Keratinocyte (primary cell): Measurements from ENCODE around the gene BOD1. TPM values are rescaled to one million over a fixed set of nuclear protein-coding genes. Genes with fewer than 3 reads are reported as not detected.

ENCODE experiments used
- DNase-seq: peaks from one replicate; pipeline ENCODE4 v3.0.0-alpha.2; 2011; ENCODE audit warnings: low read depth, missing footprints, low spot score
- FAIRE-seq: peaks from 2 replicates; lab custom pipeline; 2011; peaks lifted over from hg19 to GRCh38; lab: Jason Lieb, UNC
- H2AFZ ChIP-seq: 2 replicates; pipeline ENCODE4 v1.6.0; 2012; ENCODE audit warnings: low read length, control low read depth, inconsistent platforms; ENCODE audit not compliant: control insufficient read depth
- H3K27ac ChIP-seq: 2 replicates; pipeline ENCODE4 v1.5.1; 2011; ENCODE audit warnings: low read length; ENCODE audit not compliant: control insufficient read depth, insufficient read depth
- H3K27me3 ChIP-seq: 3 replicates; pipeline ENCODE4 v1.6.0; 2011; ENCODE audit warnings: low read length; ENCODE audit not compliant: control insufficient read depth, insufficient read depth; ENCODE audit errors: extremely low read depth
- H3K36me3 ChIP-seq, 2 experiments: 2 replicates in 1 of 2; 3 replicates in 1 of 2; pipeline ENCODE4 v1.5.1; 2011; ENCODE audit warnings: low read length in 2 of 2, mild to moderate bottlenecking in 1 of 2; ENCODE audit not compliant: control insufficient read depth in 2 of 2, insufficient read depth in 2 of 2; ENCODE audit errors: extremely low read depth in 1 of 2
- H3K4me1 ChIP-seq: 3 replicates; pipeline ENCODE4 v1.5.1; 2011; ENCODE audit warnings: low read length; ENCODE audit not compliant: control insufficient read depth, insufficient read depth; ENCODE audit errors: extremely low read depth
- H3K4me2 ChIP-seq: 3 replicates; pipeline ENCODE4 v1.6.0; 2011; ENCODE audit warnings: low read depth, low read length; ENCODE audit not compliant: control insufficient read depth, insufficient read depth; ENCODE audit errors: extremely low read depth
- H3K4me3 ChIP-seq, 3 experiments: fragments of 200-600 bp in 1 of 3; sonication (generic) in 1 of 3; 2 replicates in 2 of 3; 3 replicates in 1 of 3; pipeline ENCODE4 v1.5.1; 2011 to 2016; ENCODE audit warnings: low read length in 3 of 3, mild to moderate bottlenecking in 3 of 3, control low read depth in 2 of 3, inconsistent platforms in 1 of 3, low read depth in 1 of 3, mixed read lengths in 1 of 3, mixed run types in 1 of 3, moderate library complexity in 1 of 3; ENCODE audit not compliant: control insufficient read depth in 2 of 3, insufficient read depth in 2 of 3; ENCODE audit errors: extremely low read depth in 1 of 3
- H3K79me2 ChIP-seq: 2 replicates; pipeline ENCODE4 v1.6.0; 2012; ENCODE audit warnings: low read length; ENCODE audit not compliant: control insufficient read depth, insufficient read depth
- H3K9ac ChIP-seq: 3 replicates; pipeline ENCODE4 v1.6.0; 2011; ENCODE audit warnings: low read length; ENCODE audit not compliant: control insufficient read depth, insufficient read depth; ENCODE audit errors: extremely low read depth
- H3K9me1 ChIP-seq: 3 replicates; pipeline ENCODE4 v1.6.0; 2011; ENCODE audit warnings: low read length; ENCODE audit not compliant: control insufficient read depth, insufficient read depth; ENCODE audit errors: extremely low read depth
- H3K9me3 ChIP-seq: 2 replicates; pipeline ENCODE4 v1.5.1; 2012; ENCODE audit warnings: low read depth, low read length; ENCODE audit not compliant: control insufficient read depth
- H4K20me1 ChIP-seq: 3 replicates; pipeline ENCODE4 v1.6.0; 2011; ENCODE audit warnings: low read length; ENCODE audit not compliant: control insufficient read depth, insufficient read depth; ENCODE audit errors: extremely low read depth
- EZH2 ChIP-seq: IDR thresholded peaks from one replicate; pipeline ENCODE4 v1.6.1; 2012; ENCODE audit warnings: inconsistent platforms, mild to moderate bottlenecking, low read length, moderate library complexity
- dilution Hi-C: fragments of 300-500 bp; cut with MboI; formaldehyde crosslinking; loops from one replicate; pipeline ENCODE4 v1.7.0; 2020; ENCODE audit warnings: low sequenced_read_pairs; ENCODE audit not compliant: extremely low pct_ligation_motif_present
- polyA plus RNA-seq, 5 experiments: library from polyadenylated mRNA; depleted of rRNA in 3 of 5; stranded (reverse) in 3 of 5; stranded (forward) in 1 of 5; unstranded in 1 of 5; fragments of >200 nt; gene quantifications; 1 replicate in 1 of 5; 2 replicates in 3 of 5; 3 replicates in 1 of 5; pipeline versions ENCODE4 v1.2.1 to v1.2.3, GENCODE V29; 2011 to 2012; ENCODE audit warnings: missing spikeins in 2 of 5, low read depth in 1 of 5, low replicate concordance in 1 of 5
- TF ChIP-seq, protein P1 (sequence below), 3 experiments: IDR thresholded peaks in 1 of 3; conservative IDR thresholded peaks in 1 of 3; optimal IDR thresholded peaks in 1 of 3; 2 replicates in 2 of 3; 3 replicates in 1 of 3; pipeline versions ENCODE3 to v1.5.1; 2011; ENCODE audit warnings: low read length in 3 of 3, mild to moderate bottlenecking in 3 of 3, moderate library complexity in 2 of 3, control low read depth in 1 of 3, inconsistent platforms in 1 of 3; ENCODE audit not compliant: insufficient read depth in 2 of 3; ENCODE audit errors: extremely low read depth in 1 of 3

Gene BOD1
- polyA plus RNA-seq, 1 donor (not counting 4 experiments of a cell fraction or from before 2014, with no cell fraction given): 46.8 TPM

DNA sequence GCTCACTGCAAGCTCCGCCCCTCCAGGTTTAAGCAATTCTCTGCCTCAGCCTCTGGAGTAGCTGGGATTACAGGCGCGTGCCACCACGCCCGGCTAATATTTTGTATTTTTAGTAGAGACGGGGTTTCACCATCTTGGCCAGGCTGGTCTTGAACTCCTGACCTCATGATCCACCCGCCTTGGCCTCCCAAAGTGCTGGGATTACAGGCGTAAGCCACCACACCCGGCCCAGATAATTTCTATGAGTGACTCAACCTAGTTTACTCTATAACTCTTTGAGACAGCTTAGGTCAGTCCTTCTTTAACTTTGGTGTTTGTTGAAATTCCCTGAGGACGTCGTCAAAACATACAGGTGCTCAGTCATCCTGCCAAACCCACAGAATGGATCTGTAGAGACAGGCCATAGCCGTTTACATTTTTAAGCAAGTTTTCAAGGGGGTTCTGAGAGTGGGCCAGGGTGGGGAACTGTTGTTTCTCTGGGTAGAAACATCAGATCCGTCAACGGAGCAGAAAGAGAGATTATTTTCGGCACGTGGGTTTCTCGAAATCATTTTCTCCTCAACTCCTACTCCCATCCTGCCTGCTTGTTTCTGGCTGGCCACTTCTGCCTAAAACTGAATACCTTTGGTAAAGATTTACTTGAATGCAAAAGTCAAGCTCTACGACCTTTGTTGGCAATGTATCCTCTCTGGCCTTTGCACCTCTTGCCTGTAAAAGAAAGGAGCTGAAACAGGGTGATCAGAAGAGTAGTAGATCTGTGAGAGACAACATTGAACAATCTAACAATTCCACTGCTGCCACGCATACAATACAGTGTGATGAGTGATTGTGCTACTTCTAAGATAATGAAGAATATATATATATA, 6.0 kb upstream of the BOD1 start:
- Histone ChIP-seq H3K27ac (no peak overlapping the region), H3K27me3 (no peaks in the 10 kb centered on the region), H3K9me1 (no peaks in the 10 kb centered on the region), H3K4me3 (no peak overlapping the region), H3K4me1 (peaks cover 11% of the 10 kb centered on the region), H2AFZ (no peak overlapping the region), H3K9me3 (no peaks in the 10 kb centered on the region), H3K4me2 (no peak overlapping the region), H4K20me1 (no peaks in the 10 kb centered on the region), H3K9ac (no peak overlapping the region), H3K36me3 (no peaks in the 10 kb centered on the region), H3K79me2 (no peaks in the 10 kb centered on the region)
- DNase-seq (no peak), FAIRE-seq (no peak)
- no peak for TF ChIP-seq EZH2
- TF ChIP-seq, protein P1, sequence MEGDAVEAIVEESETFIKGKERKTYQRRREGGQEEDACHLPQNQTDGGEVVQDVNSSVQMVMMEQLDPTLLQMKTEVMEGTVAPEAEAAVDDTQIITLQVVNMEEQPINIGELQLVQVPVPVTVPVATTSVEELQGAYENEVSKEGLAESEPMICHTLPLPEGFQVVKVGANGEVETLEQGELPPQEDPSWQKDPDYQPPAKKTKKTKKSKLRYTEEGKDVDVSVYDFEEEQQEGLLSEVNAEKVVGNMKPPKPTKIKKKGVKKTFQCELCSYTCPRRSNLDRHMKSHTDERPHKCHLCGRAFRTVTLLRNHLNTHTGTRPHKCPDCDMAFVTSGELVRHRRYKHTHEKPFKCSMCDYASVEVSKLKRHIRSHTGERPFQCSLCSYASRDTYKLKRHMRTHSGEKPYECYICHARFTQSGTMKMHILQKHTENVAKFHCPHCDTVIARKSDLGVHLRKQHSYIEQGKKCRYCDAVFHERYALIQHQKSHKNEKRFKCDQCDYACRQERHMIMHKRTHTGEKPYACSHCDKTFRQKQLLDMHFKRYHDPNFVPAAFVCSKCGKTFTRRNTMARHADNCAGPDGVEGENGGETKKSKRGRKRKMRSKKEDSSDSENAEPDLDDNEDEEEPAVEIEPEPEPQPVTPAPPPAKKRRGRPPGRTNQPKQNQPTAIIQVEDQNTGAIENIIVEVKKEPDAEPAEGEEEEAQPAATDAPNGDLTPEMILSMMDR (optimal IDR thresholded peaks at IDR 0.05 in 1 of 3, IDR thresholded peaks at IDR 0.05 in 1 of 3, conservative IDR thresholded peaks at IDR 0.05 in 1 of 3; ENCODE audit: extremely low read depth in 1 of 3, insufficient read depth in 2 of 3, low read length in 3 of 3): no peak
- dilution Hi-C loops: no loop called here

DNA sequence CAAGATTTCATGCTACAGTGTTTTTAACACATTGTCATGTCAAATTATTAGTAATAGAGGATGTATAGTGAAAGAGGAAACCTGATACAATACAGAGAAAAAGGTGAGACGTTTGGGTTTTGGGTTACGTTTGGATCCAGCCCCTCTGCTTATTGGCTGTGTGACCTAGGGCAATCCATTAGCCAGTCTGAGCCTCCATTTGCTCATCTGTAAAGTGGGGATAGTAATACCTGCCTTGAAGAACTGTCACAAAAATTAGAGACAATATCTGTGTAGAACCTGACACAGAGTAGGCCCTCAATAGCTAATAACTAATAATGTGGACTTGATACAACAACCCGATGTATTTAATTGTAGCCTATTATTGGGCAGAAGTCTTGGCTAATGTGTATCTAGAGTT, 4.3 kb upstream of the BOD1 start:
- DNase-seq (no peak), FAIRE-seq (no peak)
- Histone ChIP-seq H3K4me2 (no peak overlapping the region), H3K9me1 (no peaks in the 10 kb centered on the region), H3K27ac (no peak overlapping the region), H3K79me2 (peaks cover 3% of the 10 kb centered on the region), H4K20me1 (no peaks in the 10 kb centered on the region), H3K36me3 (no peaks in the 10 kb centered on the region), H3K27me3 (no peaks in the 10 kb centered on the region), H2AFZ (no peak overlapping the region), H3K4me3 (no peak overlapping the region), H3K9ac (no peak overlapping the region), H3K9me3 (no peaks in the 10 kb centered on the region), H3K4me1 (peaks cover 13% of the 10 kb centered on the region)
- TF ChIP-seq, protein P1 (optimal IDR thresholded peaks at IDR 0.05 in 1 of 3, IDR thresholded peaks at IDR 0.05 in 1 of 3, conservative IDR thresholded peaks at IDR 0.05 in 1 of 3; ENCODE audit: extremely low read depth in 1 of 3, insufficient read depth in 2 of 3, low read length in 3 of 3): no peak
- no peak for TF ChIP-seq EZH2
- dilution Hi-C loops: no loop called here
